Measurements from ENCODE around the gene CNTN6.
"Not testable (repeated sequence)": the region's sequence is repeated elsewhere in the genome, so short reads cannot be mapped to it uniquely, and the experiment has no call there.

CNTN6 gene

GRCh38 chr3:1387396-1387905 lies 294.6 kb downstream of the CNTN6 start:
- H3K9ac ChIP-seq (ENCODE audit: low read depth, low read length, poor library complexity); H2AK5ac ChIP-seq (ENCODE audit: low read depth, low read length); H3K79me1 ChIP-seq (ENCODE audit: low read depth, low read length); H2BK5ac ChIP-seq (ENCODE audit: low read length); H4K8ac ChIP-seq (ENCODE audit: low read depth, low read length); H3K23ac ChIP-seq (ENCODE audit: low read depth, low read length, poor library complexity); H2BK120ac ChIP-seq (ENCODE audit: low read depth, low read length); H3K4me1 ChIP-seq (ENCODE audit: control insufficient read depth in 2 of 2, insufficient read depth in 1 of 2, low read depth in 1 of 2, low read length in 2 of 2); H2BK15ac ChIP-seq (ENCODE audit: low read length); H3K27ac ChIP-seq (replicated peaks; ENCODE audit: low read length); H3K36me3 ChIP-seq (replicated peaks in 1 of 2; ENCODE audit: control insufficient read depth in 2 of 2, insufficient read depth in 2 of 2, low read length in 2 of 2); H4K91ac ChIP-seq (ENCODE audit: low read depth, low read length, poor library complexity); H3K9me3 ChIP-seq (replicated peaks in 1 of 2; ENCODE audit: control insufficient read depth in 2 of 2, insufficient read depth in 1 of 2, low read depth in 1 of 2, low read length in 2 of 2); H3K27me3 ChIP-seq (ENCODE audit: control insufficient read depth in 3 of 3, insufficient read depth in 3 of 3, low read depth in 1 of 3, low read length in 3 of 3); H3K14ac ChIP-seq (ENCODE audit: low read length); H3K18ac ChIP-seq (ENCODE audit: low read length); H2BK12ac ChIP-seq (ENCODE audit: low read length); H3K4me2 ChIP-seq (ENCODE audit: insufficient read depth, low read length, poor library complexity, severe bottlenecking); DNase-seq (ENCODE audit: low spot score); H2AFZ ChIP-seq (ENCODE audit: low read length); H3K4ac ChIP-seq (ENCODE audit: low read length); H3K4me3 ChIP-seq (ENCODE audit: low read length in 2 of 2): not testable (repeated sequence)
- WGBS, 2 donors (ENCODE audit: extremely low coverage in 2 of 2, insufficient read length in 2 of 2, insufficient replicate concordance in 1 of 2): no CpG with 5 or more reads among the region's 23 CpGs

GRCh38 chr3:1394188-1394587 lies 301.4 kb downstream of the CNTN6 start:
- Histone ChIP-seq H2BK120ac (ENCODE audit: low read depth, low read length) (no peak overlapping the region), H2BK5ac (ENCODE audit: low read length) (no peak overlapping the region)
- no peak for DNase-seq (ENCODE audit: low spot score)

GRCh38 chr3:1400571-1400970 lies 307.7 kb downstream of the CNTN6 start:
- no peak overlapping the region for H4K8ac ChIP-seq (ENCODE audit: low read depth, low read length)
- H2BK12ac ChIP-seq (ENCODE audit: low read length): no peak overlapping the region
- no peak overlapping the region for H3K23ac ChIP-seq (ENCODE audit: low read depth, low read length, poor library complexity)
- no peaks in the 10 kb centered on the region for H3K9me3 ChIP-seq (replicated peaks in 1 of 2; ENCODE audit: control insufficient read depth in 2 of 2, insufficient read depth in 1 of 2, low read depth in 1 of 2, low read length in 2 of 2)
- no peak overlapping the region for H4K91ac ChIP-seq (ENCODE audit: low read depth, low read length, poor library complexity)
- H2BK15ac ChIP-seq (ENCODE audit: low read length): no peak overlapping the region
- H3K79me1 ChIP-seq (ENCODE audit: low read depth, low read length): no peaks in the 10 kb centered on the region
- no peak for DNase-seq (ENCODE audit: low spot score)
- H3K4me1 ChIP-seq (ENCODE audit: control insufficient read depth in 2 of 2, insufficient read depth in 1 of 2, low read depth in 1 of 2, low read length in 2 of 2): no peaks in the 10 kb centered on the region
- H3K4me2 ChIP-seq (ENCODE audit: insufficient read depth, low read length, poor library complexity, severe bottlenecking): no peak overlapping the region
- H3K4ac ChIP-seq (ENCODE audit: low read length): no peak overlapping the region
- H3K18ac ChIP-seq (ENCODE audit: low read length): no peak overlapping the region
- H2AFZ ChIP-seq (ENCODE audit: low read length): no peak overlapping the region
- no peaks in the 10 kb centered on the region for H3K36me3 ChIP-seq (replicated peaks in 1 of 2; ENCODE audit: control insufficient read depth in 2 of 2, insufficient read depth in 2 of 2, low read length in 2 of 2)
- no peak overlapping the region for H3K27ac ChIP-seq (replicated peaks; ENCODE audit: low read length)
- H2AK5ac ChIP-seq (ENCODE audit: low read depth, low read length): no peak overlapping the region
- H3K27me3 ChIP-seq (ENCODE audit: control insufficient read depth in 3 of 3, insufficient read depth in 3 of 3, low read depth in 1 of 3, low read length in 3 of 3): no peaks in the 10 kb centered on the region
- H3K4me3 ChIP-seq (ENCODE audit: low read length in 2 of 2): no peak overlapping the region
- no peak overlapping the region for H2BK5ac ChIP-seq (ENCODE audit: low read length)
- H3K9ac ChIP-seq (ENCODE audit: low read depth, low read length, poor library complexity): no peak overlapping the region
- H2BK120ac ChIP-seq (ENCODE audit: low read depth, low read length): no peak overlapping the region
- no peak overlapping the region for H3K14ac ChIP-seq (ENCODE audit: low read length)
- no CpG with 5 or more reads among the region's 3 CpGs for WGBS, 2 donors (ENCODE audit: extremely low coverage in 2 of 2, insufficient read length in 2 of 2, insufficient replicate concordance in 1 of 2)

More at GRCh38 chr3:1394188-1394587, 301.4 kb downstream of the CNTN6 start:
- Histone ChIP-seq H2AFZ (ENCODE audit: low read length) (no peak overlapping the region), H3K4me1 (ENCODE audit: control insufficient read depth in 2 of 2, insufficient read depth in 1 of 2, low read depth in 1 of 2, low read length in 2 of 2) (no peaks in the 10 kb centered on the region), H3K27me3 (ENCODE audit: control insufficient read depth in 3 of 3, insufficient read depth in 3 of 3, low read depth in 1 of 3, low read length in 3 of 3) (no peaks in the 10 kb centered on the region), H3K79me1 (ENCODE audit: low read depth, low read length) (no peaks in the 10 kb centered on the region), H3K23ac (ENCODE audit: low read depth, low read length, poor library complexity) (no peak overlapping the region), H3K4ac (ENCODE audit: low read length) (no peak overlapping the region), H3K9ac (ENCODE audit: low read depth, low read length, poor library complexity) (no peak overlapping the region), H3K14ac (ENCODE audit: low read length) (no peak overlapping the region), H3K18ac (ENCODE audit: low read length) (peak overlapping the region; percentile 48), H2AK5ac (ENCODE audit: low read depth, low read length) (no peak overlapping the region), H3K27ac (replicated peaks; ENCODE audit: low read length) (no peak overlapping the region), H4K8ac (ENCODE audit: low read depth, low read length) (no peak overlapping the region), H2BK15ac (ENCODE audit: low read length) (no peak overlapping the region), H4K91ac (ENCODE audit: low read depth, low read length, poor library complexity) (no peak overlapping the region), H3K9me3 (replicated peaks in 1 of 2; ENCODE audit: control insufficient read depth in 2 of 2, insufficient read depth in 1 of 2, low read depth in 1 of 2, low read length in 2 of 2) (no peaks in the 10 kb centered on the region), H3K36me3 (replicated peaks in 1 of 2; ENCODE audit: control insufficient read depth in 2 of 2, insufficient read depth in 2 of 2, low read length in 2 of 2) (no peaks in the 10 kb centered on the region), H2BK12ac (ENCODE audit: low read length) (no peak overlapping the region), H3K4me2 (ENCODE audit: insufficient read depth, low read length, poor library complexity, severe bottlenecking) (no peak overlapping the region), H3K4me3 (ENCODE audit: low read length in 2 of 2) (no peak overlapping the region)
- WGBS, 2 donors (ENCODE audit: extremely low coverage in 2 of 2, insufficient read length in 2 of 2, insufficient replicate concordance in 1 of 2): no CpG with 5 or more reads among the region's 19 CpGs

GRCh38 chr3:1404270-1404962 lies 311.6 kb downstream of the CNTN6 start:
- peak; percentile 36 for DNase-seq (ENCODE audit: low spot score)
- Histone ChIP-seq H3K23ac (ENCODE audit: low read depth, low read length, poor library complexity) (no peak overlapping the region), H2AK5ac (ENCODE audit: low read depth, low read length) (no peak overlapping the region), H3K4ac (ENCODE audit: low read length) (no peak overlapping the region), H3K4me2 (ENCODE audit: insufficient read depth, low read length, poor library complexity, severe bottlenecking) (no peak overlapping the region), H2AFZ (ENCODE audit: low read length) (no peak overlapping the region), H3K9ac (ENCODE audit: low read depth, low read length, poor library complexity) (no peak overlapping the region), H2BK5ac (ENCODE audit: low read length) (no peak overlapping the region), H4K91ac (ENCODE audit: low read depth, low read length, poor library complexity) (no peak overlapping the region), H3K4me3 (ENCODE audit: low read length in 2 of 2) (no peak overlapping the region), H2BK120ac (ENCODE audit: low read depth, low read length) (no peak overlapping the region), H2BK12ac (ENCODE audit: low read length) (no peak overlapping the region), H3K9me3 (replicated peaks in 1 of 2; ENCODE audit: control insufficient read depth in 2 of 2, insufficient read depth in 1 of 2, low read depth in 1 of 2, low read length in 2 of 2) (no peaks in the 10 kb centered on the region), H2BK15ac (ENCODE audit: low read length) (no peak overlapping the region), H3K79me1 (ENCODE audit: low read depth, low read length) (no peaks in the 10 kb centered on the region), H3K27me3 (ENCODE audit: control insufficient read depth in 3 of 3, insufficient read depth in 3 of 3, low read depth in 1 of 3, low read length in 3 of 3) (no peaks in the 10 kb centered on the region), H3K18ac (ENCODE audit: low read length) (no peak overlapping the region), H3K4me1 (ENCODE audit: control insufficient read depth in 2 of 2, insufficient read depth in 1 of 2, low read depth in 1 of 2, low read length in 2 of 2) (no peaks in the 10 kb centered on the region), H3K14ac (ENCODE audit: low read length) (no peak overlapping the region), H4K8ac (ENCODE audit: low read depth, low read length) (no peak overlapping the region), H3K36me3 (replicated peaks in 1 of 2; ENCODE audit: control insufficient read depth in 2 of 2, insufficient read depth in 2 of 2, low read length in 2 of 2) (no peaks in the 10 kb centered on the region), H3K27ac (replicated peaks; ENCODE audit: low read length) (no peak overlapping the region)
- WGBS, 2 donors (ENCODE audit: extremely low coverage in 2 of 2, insufficient read length in 2 of 2, insufficient replicate concordance in 1 of 2): no CpG with 5 or more reads among the region's 2 CpGs
